GM12801 (cell line): ENCODE results near the gene CDCA7L.

ENCODE experiments used
- TF ChIP-seq, protein P1 (sequence below): IDR thresholded peaks from one replicate; pipeline ENCODE4 v1.5.1; 2011; ENCODE audit warnings: control low read depth; ENCODE audit not compliant: insufficient read length; ENCODE audit errors: extremely low read depth

CDCA7L gene

DNA sequence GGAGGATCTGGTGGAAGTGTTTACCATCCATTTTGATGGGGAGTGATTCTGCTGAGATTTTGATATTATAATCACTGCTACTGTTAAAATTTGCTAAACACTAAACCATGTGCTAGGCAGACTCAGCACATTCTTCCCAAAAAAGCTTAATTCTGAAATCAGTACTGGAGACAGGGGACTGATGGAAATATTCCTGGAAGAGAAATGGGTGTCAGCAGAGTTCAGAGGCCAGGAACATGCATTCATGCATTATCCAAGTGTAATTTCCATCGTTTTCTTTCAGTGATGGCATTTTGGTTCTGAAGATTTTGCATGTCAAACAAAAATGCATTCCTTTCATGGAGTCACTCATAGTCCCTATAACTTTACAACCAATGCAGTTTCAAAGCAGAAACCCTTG lies 79.0 kb downstream of the CDCA7L start:
- TF ChIP-seq, protein P1, sequence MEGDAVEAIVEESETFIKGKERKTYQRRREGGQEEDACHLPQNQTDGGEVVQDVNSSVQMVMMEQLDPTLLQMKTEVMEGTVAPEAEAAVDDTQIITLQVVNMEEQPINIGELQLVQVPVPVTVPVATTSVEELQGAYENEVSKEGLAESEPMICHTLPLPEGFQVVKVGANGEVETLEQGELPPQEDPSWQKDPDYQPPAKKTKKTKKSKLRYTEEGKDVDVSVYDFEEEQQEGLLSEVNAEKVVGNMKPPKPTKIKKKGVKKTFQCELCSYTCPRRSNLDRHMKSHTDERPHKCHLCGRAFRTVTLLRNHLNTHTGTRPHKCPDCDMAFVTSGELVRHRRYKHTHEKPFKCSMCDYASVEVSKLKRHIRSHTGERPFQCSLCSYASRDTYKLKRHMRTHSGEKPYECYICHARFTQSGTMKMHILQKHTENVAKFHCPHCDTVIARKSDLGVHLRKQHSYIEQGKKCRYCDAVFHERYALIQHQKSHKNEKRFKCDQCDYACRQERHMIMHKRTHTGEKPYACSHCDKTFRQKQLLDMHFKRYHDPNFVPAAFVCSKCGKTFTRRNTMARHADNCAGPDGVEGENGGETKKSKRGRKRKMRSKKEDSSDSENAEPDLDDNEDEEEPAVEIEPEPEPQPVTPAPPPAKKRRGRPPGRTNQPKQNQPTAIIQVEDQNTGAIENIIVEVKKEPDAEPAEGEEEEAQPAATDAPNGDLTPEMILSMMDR: no peak

DNA sequence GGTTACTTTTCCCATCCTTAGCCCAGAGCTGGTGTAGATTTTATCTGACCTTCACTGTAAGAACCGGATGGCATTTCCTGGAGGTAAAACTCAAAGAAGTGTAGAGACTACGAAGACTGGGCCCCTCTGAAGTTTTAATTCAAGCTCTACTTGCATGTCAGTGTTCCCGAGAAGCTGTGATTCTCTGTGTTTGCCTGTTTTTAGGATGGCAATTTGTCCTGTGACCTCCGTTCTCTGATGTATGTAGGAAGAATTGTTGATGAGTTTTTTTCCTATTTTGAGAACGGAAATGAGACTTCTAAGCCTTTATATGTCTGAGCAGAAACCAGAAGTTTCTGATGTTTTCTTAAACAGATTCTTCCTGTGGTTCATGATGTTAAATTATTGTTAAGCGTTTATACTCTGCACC lies 94.1 kb downstream of the CDCA7L start:
- TF ChIP-seq, protein P1: no peak
